ENCODE results near the gene CECR2. TPM values are rescaled to one million over a fixed set of nuclear protein-coding genes. Genes with fewer than 3 reads are reported as not detected.

Gene CECR2
- total RNA-seq, 1 experiment from 2014 or later = 111 TPM

DNA sequence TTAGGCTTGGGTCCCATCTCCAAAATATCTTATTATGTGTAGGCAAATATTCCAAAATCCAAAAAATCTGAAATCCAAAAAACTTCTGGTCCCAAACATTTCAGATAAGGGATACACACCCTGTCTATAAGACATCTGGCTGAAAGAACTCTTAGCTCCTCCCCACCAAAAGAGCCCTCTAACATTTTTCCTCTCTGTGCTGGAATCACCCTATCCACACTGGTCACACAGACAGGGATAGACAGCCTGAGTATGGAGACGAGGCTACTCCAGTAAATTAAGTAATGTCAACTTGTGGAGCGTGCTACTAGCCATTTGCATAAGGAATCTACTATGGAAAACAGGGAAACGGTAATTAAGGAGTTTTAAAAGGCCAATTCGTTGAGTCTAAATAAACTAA is 234.4 kb downstream of the CECR2 start (continued):
- TF ChIP-seq, protein P1, sequence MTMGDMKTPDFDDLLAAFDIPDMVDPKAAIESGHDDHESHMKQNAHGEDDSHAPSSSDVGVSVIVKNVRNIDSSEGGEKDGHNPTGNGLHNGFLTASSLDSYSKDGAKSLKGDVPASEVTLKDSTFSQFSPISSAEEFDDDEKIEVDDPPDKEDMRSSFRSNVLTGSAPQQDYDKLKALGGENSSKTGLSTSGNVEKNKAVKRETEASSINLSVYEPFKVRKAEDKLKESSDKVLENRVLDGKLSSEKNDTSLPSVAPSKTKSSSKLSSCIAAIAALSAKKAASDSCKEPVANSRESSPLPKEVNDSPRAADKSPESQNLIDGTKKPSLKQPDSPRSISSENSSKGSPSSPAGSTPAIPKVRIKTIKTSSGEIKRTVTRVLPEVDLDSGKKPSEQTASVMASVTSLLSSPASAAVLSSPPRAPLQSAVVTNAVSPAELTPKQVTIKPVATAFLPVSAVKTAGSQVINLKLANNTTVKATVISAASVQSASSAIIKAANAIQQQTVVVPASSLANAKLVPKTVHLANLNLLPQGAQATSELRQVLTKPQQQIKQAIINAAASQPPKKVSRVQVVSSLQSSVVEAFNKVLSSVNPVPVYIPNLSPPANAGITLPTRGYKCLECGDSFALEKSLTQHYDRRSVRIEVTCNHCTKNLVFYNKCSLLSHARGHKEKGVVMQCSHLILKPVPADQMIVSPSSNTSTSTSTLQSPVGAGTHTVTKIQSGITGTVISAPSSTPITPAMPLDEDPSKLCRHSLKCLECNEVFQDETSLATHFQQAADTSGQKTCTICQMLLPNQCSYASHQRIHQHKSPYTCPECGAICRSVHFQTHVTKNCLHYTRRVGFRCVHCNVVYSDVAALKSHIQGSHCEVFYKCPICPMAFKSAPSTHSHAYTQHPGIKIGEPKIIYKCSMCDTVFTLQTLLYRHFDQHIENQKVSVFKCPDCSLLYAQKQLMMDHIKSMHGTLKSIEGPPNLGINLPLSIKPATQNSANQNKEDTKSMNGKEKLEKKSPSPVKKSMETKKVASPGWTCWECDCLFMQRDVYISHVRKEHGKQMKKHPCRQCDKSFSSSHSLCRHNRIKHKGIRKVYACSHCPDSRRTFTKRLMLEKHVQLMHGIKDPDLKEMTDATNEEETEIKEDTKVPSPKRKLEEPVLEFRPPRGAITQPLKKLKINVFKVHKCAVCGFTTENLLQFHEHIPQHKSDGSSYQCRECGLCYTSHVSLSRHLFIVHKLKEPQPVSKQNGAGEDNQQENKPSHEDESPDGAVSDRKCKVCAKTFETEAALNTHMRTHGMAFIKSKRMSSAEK (CRISPR knock-in tag; IDR thresholded peaks at IDR 0.05; ENCODE audit: borderline replicate concordance) = no peak
- TF ChIP-seq, protein P2, sequence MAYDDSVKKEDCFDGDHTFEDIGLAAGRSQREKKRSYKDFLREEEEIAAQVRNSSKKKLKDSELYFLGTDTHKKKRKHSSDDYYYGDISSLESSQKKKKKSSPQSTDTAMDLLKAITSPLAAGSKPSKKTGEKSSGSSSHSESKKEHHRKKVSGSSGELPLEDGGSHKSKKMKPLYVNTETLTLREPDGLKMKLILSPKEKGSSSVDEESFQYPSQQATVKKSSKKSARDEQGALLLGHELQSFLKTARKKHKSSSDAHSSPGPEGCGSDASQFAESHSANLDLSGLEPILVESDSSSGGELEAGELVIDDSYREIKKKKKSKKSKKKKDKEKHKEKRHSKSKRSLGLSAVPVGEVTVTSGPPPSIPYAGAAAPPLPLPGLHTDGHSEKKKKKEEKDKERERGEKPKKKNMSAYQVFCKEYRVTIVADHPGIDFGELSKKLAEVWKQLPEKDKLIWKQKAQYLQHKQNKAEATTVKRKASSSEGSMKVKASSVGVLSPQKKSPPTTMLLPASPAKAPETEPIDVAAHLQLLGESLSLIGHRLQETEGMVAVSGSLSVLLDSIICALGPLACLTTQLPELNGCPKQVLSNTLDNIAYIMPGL (CRISPR knock-in tag; IDR thresholded peaks at IDR 0.05) = no peak

DNA sequence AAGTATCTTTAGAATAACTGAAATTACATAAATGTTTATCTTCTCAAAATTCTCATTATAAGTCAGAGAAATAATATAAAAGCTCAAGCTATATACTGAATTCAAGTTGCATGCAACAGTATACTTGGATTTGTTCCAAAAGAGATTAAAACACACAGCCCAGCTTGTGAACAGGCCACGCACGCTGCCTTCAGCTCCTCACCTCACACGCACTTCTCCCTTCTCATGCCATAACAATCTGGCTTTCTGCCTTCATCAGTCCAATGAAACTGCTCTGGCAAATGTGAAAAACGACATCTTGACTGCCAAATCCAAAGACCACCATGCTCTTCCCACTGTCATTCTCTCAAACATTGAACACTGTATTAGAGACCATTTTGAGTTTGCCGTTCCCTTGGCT is 237.2 kb downstream of the CECR2 start:
- H3K36me3 Mint-ChIP-seq = peaks cover 17% of the 10 kb centered on the region
- TF ChIP-seq, protein P3, sequence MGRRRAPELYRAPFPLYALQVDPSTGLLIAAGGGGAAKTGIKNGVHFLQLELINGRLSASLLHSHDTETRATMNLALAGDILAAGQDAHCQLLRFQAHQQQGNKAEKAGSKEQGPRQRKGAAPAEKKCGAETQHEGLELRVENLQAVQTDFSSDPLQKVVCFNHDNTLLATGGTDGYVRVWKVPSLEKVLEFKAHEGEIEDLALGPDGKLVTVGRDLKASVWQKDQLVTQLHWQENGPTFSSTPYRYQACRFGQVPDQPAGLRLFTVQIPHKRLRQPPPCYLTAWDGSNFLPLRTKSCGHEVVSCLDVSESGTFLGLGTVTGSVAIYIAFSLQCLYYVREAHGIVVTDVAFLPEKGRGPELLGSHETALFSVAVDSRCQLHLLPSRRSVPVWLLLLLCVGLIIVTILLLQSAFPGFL (CRISPR knock-in tag; IDR thresholded peaks at IDR 0.05; ENCODE audit: borderline replicate concordance) = no peak
- no peak overlapping the region for H3K4me3 Mint-ChIP-seq
- H3K9me3 Mint-ChIP-seq = no peaks in the 10 kb centered on the region
- ATAC-seq (no peak), DNase-seq (ENCODE audit: low spot score) (no peak)
- no peak overlapping the region for H3K27ac Mint-ChIP-seq
- no peaks in the 10 kb centered on the region for H3K4me1 Mint-ChIP-seq
- H3K27me3 Mint-ChIP-seq (ENCODE audit: low read depth) = no peaks in the 10 kb centered on the region
- ChIA-PET POLR2A (interaction anchor here (0.5 kb wide), 1 partner anchor 342 kb away, joined by 6 read pairs; no protein-coding TSS in a partner anchor), CTCF (interaction anchor here (2.5 kb wide), 1 partner anchor 48 kb away, joined by 7 read pairs; no protein-coding TSS in a partner anchor)

Other genes with a start within 250 kb of the CECR2 start
- 7.5 to 8.3 TPM (median 7.7 TPM) in 3 replicates for gene TMEM121B, start 248.1 kb upstream of the CECR2 start, total RNA-seq (2021)
- gene HDHD5, start 210.2 kb upstream of the CECR2 start, total RNA-seq (2021) = 84.0 to 114 TPM (median 110 TPM) in 3 replicates
- gene ADA2, start 150.0 kb upstream of the CECR2 start, total RNA-seq (2021) = 20.0 to 22.3 TPM (median 21.6 TPM) in 3 replicates
- 0.69 to 2.1 TPM (median 1.0 TPM) in 3 replicates for gene SLC25A18, start 194.0 kb downstream of the CECR2 start, total RNA-seq (2021)

Measured in WTC11 (cell line).